Posterior vena cava (tissue), 2 donors: ENCODE results near the gene UTS2R. TPM values are rescaled to one million over a fixed set of nuclear protein-coding genes. Genes with fewer than 3 reads are reported as not detected.

Experiments used
- DNase-seq: peaks from one replicate; pipeline ENCODE4 v3.0.0-alpha.2; 2020; ENCODE audit warnings: low spot score
- intact Hi-C, 2 donors: fragments of 100-400 bp; cut with DNase I; formaldehyde crosslinking; loops; one replicate each; pipeline versions ENCODE4 v1.14.1 to v1.14.2; 2022 to 2023
- total RNA-seq, 2 donors: library from RNA; stranded (reverse); fragmentation: NEBNext Ultra II Directional; extraction: Animal tissue kit (Norgen Biotek cat#: 25700); gene quantifications; one replicate each; pipeline ENCODE4 v1.2.1, GENCODE V29; 2021
- donor health status: DM: yes; HTN: yes; CAD: no.
- donor health status: DM: yes; HTN: yes; CAD: no.

The UTS2R gene
- total RNA-seq, 2 donors from 2014 or later: not detected

DNA sequence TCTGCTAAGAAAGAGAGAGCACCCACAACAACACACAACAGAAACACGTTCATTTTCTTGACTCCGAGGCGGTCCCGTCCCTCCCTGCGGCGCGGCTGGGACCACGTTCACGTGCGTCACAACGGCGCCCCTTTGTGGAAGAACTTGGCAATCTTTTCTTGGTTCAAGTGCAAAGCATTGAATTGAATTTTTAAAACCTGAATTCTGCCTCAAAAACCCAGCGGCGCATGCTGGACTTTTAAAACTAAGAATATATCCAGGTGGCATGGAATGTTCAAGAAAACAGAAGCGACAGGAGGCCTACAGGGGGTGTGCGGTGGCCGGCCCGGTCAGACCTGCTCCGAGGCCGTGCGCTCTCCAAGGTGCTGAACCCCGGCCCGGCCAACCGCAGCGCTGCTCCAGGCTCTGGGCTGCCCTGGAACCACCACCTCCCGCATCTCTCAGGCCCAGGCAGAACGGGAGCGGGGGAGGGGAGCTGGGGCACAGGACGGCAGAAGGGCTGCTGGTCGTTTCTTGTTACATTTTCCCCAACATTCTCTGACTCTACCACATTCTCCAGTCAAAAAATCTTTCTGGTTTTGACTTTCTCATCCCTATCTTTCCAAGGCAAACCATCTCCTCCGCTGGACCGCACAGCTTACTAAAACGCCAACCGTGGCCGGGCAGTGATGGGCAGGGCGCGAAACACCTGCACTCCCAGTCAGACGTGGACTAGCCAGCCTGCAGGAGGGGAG, 43.1 kb downstream of the UTS2R start:
- intact Hi-C loops: loop anchor here in 1 of 2 donors (5.0 kb wide), 1 partner anchor 62 kb away; no protein-coding TSS in a partner anchor
- DNase-seq: peak; percentile 93

DNA sequence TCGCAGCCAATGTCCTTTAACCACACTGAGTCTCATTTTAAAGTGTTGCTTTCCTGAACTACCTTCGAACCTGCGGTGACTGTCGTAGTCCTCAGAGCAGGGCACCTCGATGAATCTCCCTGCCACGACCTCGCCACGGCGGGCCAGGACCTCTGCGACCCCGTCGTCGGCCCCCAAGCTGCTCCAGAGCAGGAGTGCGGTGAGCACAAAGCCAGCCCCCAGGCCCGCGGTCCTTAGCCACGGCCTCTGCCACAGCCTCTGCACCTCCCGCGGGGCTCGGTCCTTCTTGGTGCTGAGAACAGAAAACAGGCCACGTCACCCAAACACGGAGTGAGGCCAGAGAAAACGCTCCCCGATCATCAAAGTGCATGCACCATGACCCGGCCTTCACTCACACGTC, 43.8 kb downstream of the UTS2R start:
- DNase-seq: no peak
- intact Hi-C loops: no loop called here

DNA sequence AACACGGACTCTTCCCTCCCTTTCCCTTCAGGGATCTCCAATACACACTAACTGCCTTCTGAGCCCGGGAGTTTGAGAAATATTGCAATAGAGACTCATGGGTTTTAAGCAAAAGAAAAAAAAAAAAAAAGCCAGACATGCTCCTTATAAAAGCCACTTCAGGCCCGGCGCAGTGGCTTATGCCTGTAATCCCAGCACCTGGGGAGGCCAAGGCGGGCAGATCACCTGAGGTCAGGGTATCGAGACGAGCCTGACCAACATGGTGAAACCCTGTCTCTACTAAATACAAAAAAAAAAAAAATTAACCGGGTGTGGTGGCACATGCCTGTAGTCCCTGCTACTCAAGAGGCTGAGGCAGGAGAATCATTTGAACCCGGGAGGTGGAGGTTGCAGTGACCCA, 44.2 kb downstream of the UTS2R start:
- intact Hi-C loops: no loop called here
- DNase-seq: no peak

GRCh38 chr17:82416264-82416663, 44.7 kb downstream of the UTS2R start:
- intact Hi-C loops: no loop called here
- no peak for DNase-seq

- DNase-seq: no peak
- intact Hi-C loops: no loop called here
These were observed 45.2 kb downstream of the UTS2R start for GRCh38 chr17:82416771-82417170.

DNA sequence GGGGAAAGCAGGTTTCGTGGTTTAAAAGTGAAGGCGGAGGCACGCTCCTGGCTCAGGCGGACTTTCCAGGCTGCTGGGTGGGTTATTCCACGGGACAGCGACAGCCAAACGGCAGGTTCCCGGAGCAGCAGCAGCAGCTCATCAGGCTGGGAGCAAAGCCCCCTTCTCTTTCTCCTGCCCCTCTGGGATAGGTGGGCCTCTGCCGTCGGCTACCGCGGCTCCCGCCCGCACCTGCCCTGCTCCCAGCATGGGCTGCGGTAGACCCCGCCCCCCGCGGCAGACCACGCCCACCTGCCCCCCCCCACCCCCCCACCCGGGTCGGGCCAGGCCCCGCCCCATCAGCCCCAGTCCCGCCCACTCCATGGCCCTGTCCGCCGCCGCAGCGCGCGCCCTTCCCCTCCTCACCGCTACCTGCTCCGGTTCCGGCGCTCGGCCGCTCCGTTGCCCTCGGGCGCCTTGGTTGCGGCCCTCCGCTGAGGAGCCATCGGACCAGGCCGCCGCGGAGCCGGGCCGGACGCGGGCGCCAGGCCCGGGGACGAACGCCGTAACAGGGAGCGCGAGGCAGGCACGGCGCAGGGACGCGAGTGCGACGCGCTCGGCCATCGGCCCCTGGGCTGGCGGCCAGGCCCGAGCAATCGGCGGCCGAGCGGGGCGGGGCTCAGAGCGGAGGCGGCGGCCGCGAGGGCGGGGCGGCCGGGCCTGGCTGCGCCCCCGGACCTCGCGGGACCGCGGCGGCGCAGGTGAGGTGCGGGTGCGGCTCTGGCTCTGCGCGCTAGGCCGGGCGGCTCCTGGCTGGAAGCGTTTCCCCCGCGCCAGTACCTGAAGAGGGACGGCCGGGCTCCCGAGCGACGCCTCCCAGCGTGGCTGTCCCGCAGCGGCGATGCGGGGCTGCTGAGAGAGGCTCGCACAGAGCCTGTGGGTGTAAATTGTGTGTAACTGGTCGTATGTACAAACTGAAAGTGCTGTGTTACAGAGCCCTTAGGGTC, 46.7 kb downstream of the UTS2R start, which contains the start of the genes HEXD and OGFOD3:
Gene HEXD, plus strand, starts transcription at position 347 of the 986 bp plus-strand sequence. CDS start 1,453 bp downstream, outside the sequence.
Gene OGFOD3, minus strand, starts transcription at position 586 of the 986 bp plus-strand sequence. Its CDS starts 101 bp downstream, at position 485.
- DNase-seq: peak; percentile 94
- intact Hi-C loops: no loop called here

GRCh38 chr17:82419540-82419939, 48.0 kb downstream of the UTS2R start:
- intact Hi-C loops: no loop called here
- DNase-seq: no peak

DNA sequence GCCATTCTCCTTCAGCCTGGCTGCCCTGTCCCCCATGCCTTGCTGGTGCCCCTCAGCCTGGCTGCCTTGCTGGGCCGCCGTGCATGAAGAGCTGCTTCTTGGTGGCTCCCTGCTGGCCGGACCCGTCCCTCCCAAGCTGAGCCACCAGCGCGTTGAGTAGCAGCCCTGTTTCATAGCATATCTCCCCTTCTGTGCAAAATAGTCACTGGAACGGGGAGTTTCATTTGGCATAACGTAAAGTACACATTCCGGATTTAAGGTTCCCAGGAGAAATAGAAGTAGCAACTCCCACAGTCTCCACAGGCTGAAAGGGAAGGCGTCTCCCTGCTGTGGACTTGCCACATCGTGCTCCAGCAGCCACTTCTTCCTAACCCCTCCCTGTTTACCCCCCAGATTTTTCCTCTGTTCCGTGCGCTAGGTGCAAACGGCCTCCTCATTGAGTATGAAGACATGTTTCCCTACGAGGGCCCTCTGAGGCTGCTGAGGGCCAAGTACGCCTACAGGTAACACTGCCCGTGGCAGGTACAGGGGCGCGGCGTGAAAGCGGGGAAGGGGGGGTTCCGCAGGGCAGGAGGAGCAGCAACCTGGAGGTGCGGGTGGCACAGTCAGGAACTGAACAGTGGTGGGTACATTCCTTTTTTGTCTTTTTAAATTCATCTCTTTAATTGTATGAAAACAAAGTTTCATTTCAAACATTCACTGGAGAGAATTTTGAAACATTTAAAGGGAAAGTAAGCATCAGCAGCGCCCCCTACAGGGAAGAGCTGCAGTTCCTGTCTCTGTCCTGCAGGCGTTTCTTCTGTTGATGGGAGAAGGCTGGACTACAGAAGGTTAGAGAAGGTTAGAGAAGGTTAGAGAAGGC, 52.7 kb downstream of the UTS2R start:
- no peak for DNase-seq
- intact Hi-C loops: no loop called here

GRCh38 chr17:82424863-82425159, 53.2 kb downstream of the UTS2R start:
- intact Hi-C loops: no loop called here
- no peak for DNase-seq

Other genes starting within 250 kb of the UTS2R start
- gene CCDC57, start 158.9 kb upstream of the UTS2R start, total RNA-seq: 10 to 100 TPM; 20.3 to 28.5 TPM
- 10 to 100 TPM; 53.7 to 65.6 TPM for gene SLC16A3, start 142.7 kb upstream of the UTS2R start, total RNA-seq
- 100 to 1,000 TPM in 1 of 2 donors, 10 to 100 TPM in 1; 93.6 to 103 TPM for gene CSNK1D, start 98.1 kb upstream of the UTS2R start, total RNA-seq
- 1 to 10 TPM; 1.9 to 3.0 TPM for gene CD7, start 54.2 kb upstream of the UTS2R start, total RNA-seq
- gene SECTM1, start 38.0 kb upstream of the UTS2R start, total RNA-seq: 10 to 100 TPM; 10.3 to 14.5 TPM
- not detected for gene TEX19, start 12.5 kb upstream of the UTS2R start, total RNA-seq
- 10 to 100 TPM; 10.0 to 16.4 TPM for gene HEXD, start 46.6 kb downstream of the UTS2R start, total RNA-seq
- gene OGFOD3, start 46.8 kb downstream of the UTS2R start, total RNA-seq: 10 to 100 TPM; 21.0 to 26.8 TPM
- 10 to 100 TPM; 55.5 to 77.9 TPM for gene CYBC1, start 79.0 kb downstream of the UTS2R start, total RNA-seq
- gene NARF, start 87.0 kb downstream of the UTS2R start, total RNA-seq: 10 to 100 TPM; 34.2 to 37.1 TPM
- gene FOXK2, start 148.0 kb downstream of the UTS2R start, total RNA-seq: 10 to 100 TPM; 42.4 to 49.6 TPM